Breast epithelium (tissue), 4 donors: Measurements from ENCODE around the gene GALNT16. TPM values are rescaled to one million over a fixed set of nuclear protein-coding genes. Genes with fewer than 3 reads are reported as not detected.

Experiments
- DNase-seq, 2 donors: peaks; one replicate each; pipeline ENCODE4 v3.0.0-alpha.2; 2019; ENCODE audit warnings: low spot score in 2 of 2
- H3K27ac ChIP-seq, 2 donors: fragments of 200-600 bp; sonication (generic) in 1 of 2; one replicate each; pipeline ENCODE4 v1.5.1; 2016 to 2019; ENCODE audit warnings: mild to moderate bottlenecking in 1 of 2
- H3K27me3 ChIP-seq, 2 donors: fragments of 200-600 bp; sonication (generic) in 1 of 2; one replicate each; pipeline versions ENCODE4 v1.5.1 to v1.6.0; 2017 to 2019; ENCODE audit warnings: control low read depth in 1 of 2, mild to moderate bottlenecking in 1 of 2
- H3K36me3 ChIP-seq: fragments of 200-600 bp; one replicate; pipeline ENCODE4 v1.5.1; 2019
- H3K4me1 ChIP-seq, 2 donors: fragments of 200-600 bp; sonication (generic); one replicate each; pipeline ENCODE4 v1.5.1; 2016 to 2019; ENCODE audit warnings: control low read depth in 1 of 2
- H3K4me3 ChIP-seq, 3 donors: fragments of 200-600 bp; sonication (generic); 1 replicate in 2 of 3; 2 replicates in 1 of 3; pipeline ENCODE4 v1.5.1; 2016 to 2019; ENCODE audit warnings: mild to moderate bottlenecking in 3 of 3, moderate library complexity in 2 of 3
- H3K9me3 ChIP-seq, 2 donors: fragments of 200-600 bp; sonication (generic) in 1 of 2; one replicate each; pipeline ENCODE4 v1.5.1; 2016 to 2019; ENCODE audit warnings: control low read depth in 1 of 2
- POLR2A ChIP-seq: fragments of 450-650 bp; IDR thresholded peaks from one replicate; pipeline ENCODE4 v1.6.1; 2016; ENCODE audit warnings: antibody characterized with exemption, mild to moderate bottlenecking, moderate library complexity
- POLR2AphosphoS5 ChIP-seq, 3 donors: sonication (generic); formaldehyde crosslinking; IDR thresholded peaks; one replicate each; pipeline ENCODE4 v1.6.1; 2017; ENCODE audit warnings: antibody characterized with exemption in 3 of 3
- intact Hi-C: fragments of 100-400 bp; cut with DNase I; formaldehyde crosslinking; loops from one replicate; pipeline ENCODE4 v1.15.1; 2023; ENCODE audit warnings: low total_unique reads
- total RNA-seq, 3 donors: library from RNA; depleted of rRNA; stranded (reverse); fragments of >200 nt; gene quantifications; one replicate each; pipeline ENCODE4 v1.1.0, GENCODE V29; 2016
- TF ChIP-seq, protein P1 (sequence below), 3 donors: fragments of 450-650 bp; IDR thresholded peaks; one replicate each; pipeline ENCODE4 v1.5.1; 2016 to 2017; ENCODE audit warnings: antibody characterized with exemption in 3 of 3, mild to moderate bottlenecking in 3 of 3, moderate library complexity in 3 of 3

The GALNT16 gene
- total RNA-seq, 3 donors from 2014 or later, result 6.3 to 20.6 (median 8.8) TPM

GRCh38 chr14:69345402-69345801 lies 85.4 kb downstream of the GALNT16 start:
- no peak overlapping the region for H3K4me3 ChIP-seq
- no peak for DNase-seq
- no peaks in the 10 kb centered on the region for H3K9me3 ChIP-seq
- no peaks in the 10 kb centered on the region for H3K36me3 ChIP-seq
- TF ChIP-seq POLR2A (no peak), POLR2AphosphoS5 (IDR thresholded peaks at IDR 0.05) (no peak)
- TF ChIP-seq, protein P1, sequence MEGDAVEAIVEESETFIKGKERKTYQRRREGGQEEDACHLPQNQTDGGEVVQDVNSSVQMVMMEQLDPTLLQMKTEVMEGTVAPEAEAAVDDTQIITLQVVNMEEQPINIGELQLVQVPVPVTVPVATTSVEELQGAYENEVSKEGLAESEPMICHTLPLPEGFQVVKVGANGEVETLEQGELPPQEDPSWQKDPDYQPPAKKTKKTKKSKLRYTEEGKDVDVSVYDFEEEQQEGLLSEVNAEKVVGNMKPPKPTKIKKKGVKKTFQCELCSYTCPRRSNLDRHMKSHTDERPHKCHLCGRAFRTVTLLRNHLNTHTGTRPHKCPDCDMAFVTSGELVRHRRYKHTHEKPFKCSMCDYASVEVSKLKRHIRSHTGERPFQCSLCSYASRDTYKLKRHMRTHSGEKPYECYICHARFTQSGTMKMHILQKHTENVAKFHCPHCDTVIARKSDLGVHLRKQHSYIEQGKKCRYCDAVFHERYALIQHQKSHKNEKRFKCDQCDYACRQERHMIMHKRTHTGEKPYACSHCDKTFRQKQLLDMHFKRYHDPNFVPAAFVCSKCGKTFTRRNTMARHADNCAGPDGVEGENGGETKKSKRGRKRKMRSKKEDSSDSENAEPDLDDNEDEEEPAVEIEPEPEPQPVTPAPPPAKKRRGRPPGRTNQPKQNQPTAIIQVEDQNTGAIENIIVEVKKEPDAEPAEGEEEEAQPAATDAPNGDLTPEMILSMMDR (IDR thresholded peaks at IDR 0.05), result no peak
- intact Hi-C loops, result no loop called here
- H3K27ac ChIP-seq, result no peak overlapping the region
- H3K27me3 ChIP-seq, result no peaks in the 10 kb centered on the region
- H3K4me1 ChIP-seq, result peaks cover 0 to 7% of the 10 kb centered on the region in 2 donors

GRCh38 chr14:69346710-69347109 lies 86.8 kb downstream of the GALNT16 start:
- Histone ChIP-seq H3K9me3 (no peaks in the 10 kb centered on the region), H3K27me3 (no peaks in the 10 kb centered on the region), H3K27ac (no peak overlapping the region), H3K4me1 (peaks cover 0 to 7% of the 10 kb centered on the region in 2 donors), H3K36me3 (no peaks in the 10 kb centered on the region), H3K4me3 (no peak overlapping the region)
- intact Hi-C loops, result no loop called here
- TF ChIP-seq POLR2AphosphoS5 (IDR thresholded peaks at IDR 0.05), result no peak
- DNase-seq, result no peak

- DNase-seq, result no peak
- intact Hi-C loops, result no loop called here
- no peaks in the 10 kb centered on the region for H3K9me3 ChIP-seq
- no peak overlapping the region for H3K4me3 ChIP-seq
- H3K36me3 ChIP-seq, result no peaks in the 10 kb centered on the region
- no peaks in the 10 kb centered on the region for H3K4me1 ChIP-seq
- TF ChIP-seq, protein P1 (IDR thresholded peaks at IDR 0.05), result no peak
- TF ChIP-seq POLR2AphosphoS5 (IDR thresholded peaks at IDR 0.05), result no peak
- TF ChIP-seq POLR2A, result no peak
- H3K27me3 ChIP-seq, result no peaks in the 10 kb centered on the region
- no peak overlapping the region for H3K27ac ChIP-seq
Observed at GRCh38 chr14:69349091-69349777, 89.3 kb downstream of the GALNT16 start.

GRCh38 chr14:69350892-69351291 lies 90.9 kb downstream of the GALNT16 start:
- peaks cover 0 to 1% of the 10 kb centered on the region in 2 donors for H3K4me1 ChIP-seq
- intact Hi-C loops, result no loop called here
- H3K4me3 ChIP-seq, result no peak overlapping the region
- no peak for DNase-seq
- H3K27me3 ChIP-seq, result no peaks in the 10 kb centered on the region
- no peaks in the 10 kb centered on the region for H3K9me3 ChIP-seq
- H3K27ac ChIP-seq, result no peak overlapping the region
- no peaks in the 10 kb centered on the region for H3K36me3 ChIP-seq
- no peak for TF ChIP-seq POLR2A
- TF ChIP-seq, protein P1 (IDR thresholded peaks at IDR 0.05), result no peak
- TF ChIP-seq POLR2AphosphoS5 (IDR thresholded peaks at IDR 0.05), result no peak

DNA sequence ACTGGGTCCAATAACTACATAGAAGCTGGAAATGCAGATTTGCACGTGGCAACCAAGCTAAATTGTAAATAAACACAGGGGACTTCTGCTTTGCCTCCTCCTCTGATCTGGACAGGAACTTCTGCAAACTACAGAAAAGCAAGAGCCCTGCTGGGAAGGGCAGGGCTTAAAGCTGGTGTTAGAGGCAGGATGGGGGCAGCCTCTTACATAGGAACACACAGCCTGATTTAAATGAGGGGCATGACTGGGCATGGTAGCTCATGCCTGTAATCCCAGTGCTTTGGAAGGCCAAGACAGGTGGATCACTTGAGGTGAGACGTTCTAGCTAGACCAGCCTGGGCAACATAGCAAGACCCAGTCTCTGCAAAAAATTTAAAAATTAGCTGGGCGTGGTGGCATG lies 91.4 kb downstream of the GALNT16 start:
- DNase-seq, result no peak
- intact Hi-C loops, result no loop called here
- TF ChIP-seq POLR2A (no peak), POLR2AphosphoS5 (IDR thresholded peaks at IDR 0.05) (no peak)
- TF ChIP-seq, protein P1 (IDR thresholded peaks at IDR 0.05), result no peak
- H3K4me1 ChIP-seq, result peaks cover 0 to 6% of the 10 kb centered on the region in 2 donors
- H3K27ac ChIP-seq, result no peak overlapping the region
- H3K4me3 ChIP-seq, result no peak overlapping the region
- H3K36me3 ChIP-seq, result no peaks in the 10 kb centered on the region
- H3K27me3 ChIP-seq, result no peaks in the 10 kb centered on the region
- no peaks in the 10 kb centered on the region for H3K9me3 ChIP-seq
